ENCODE results near the gene CNKSR1.

CNKSR1 gene

DNA sequence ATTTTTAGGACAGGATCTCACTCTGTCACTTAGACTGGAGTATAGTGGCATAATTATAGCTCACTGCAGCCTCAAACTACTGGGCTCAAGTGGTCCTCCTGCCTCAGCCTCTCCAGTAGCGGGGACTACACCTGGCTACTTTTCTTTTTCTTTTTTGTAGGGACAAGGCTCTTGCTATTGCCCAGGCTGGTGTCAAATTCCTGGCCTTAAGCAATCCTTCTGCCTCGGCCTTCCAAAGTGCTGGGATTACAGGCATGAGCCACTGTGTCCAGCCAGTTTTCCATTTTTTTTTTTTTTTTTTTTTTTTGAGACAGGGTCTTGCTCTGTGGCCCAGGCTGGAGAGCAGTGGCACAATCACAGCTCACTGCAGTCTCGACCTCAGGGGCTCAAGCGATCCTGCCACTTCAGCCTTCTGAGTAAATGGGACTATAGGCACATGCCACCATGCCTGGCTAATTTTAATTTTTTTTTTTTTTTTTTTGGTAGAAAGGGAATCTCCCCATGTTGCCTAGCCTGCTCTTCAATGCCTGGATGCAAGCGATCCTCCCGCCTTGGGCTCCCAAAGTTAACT is 36.1 kb downstream of the CNKSR1 start:
- CTCF ChIA-PET, result interaction anchor here (0.6 to 1.7 kb wide), 2 partner anchors 20 to 108 kb away, joined by 4 to 5 read pairs; partner anchors contain the start of gene CEP85
- no peak overlapping the region for H3K4me3 ChIP-seq (ENCODE audit: low read depth, low read length)
- no peaks in the 10 kb centered on the region for H3K4me1 ChIP-seq (ENCODE audit: control insufficient read depth, insufficient read depth, low read length)
- TF ChIP-seq, protein P1, sequence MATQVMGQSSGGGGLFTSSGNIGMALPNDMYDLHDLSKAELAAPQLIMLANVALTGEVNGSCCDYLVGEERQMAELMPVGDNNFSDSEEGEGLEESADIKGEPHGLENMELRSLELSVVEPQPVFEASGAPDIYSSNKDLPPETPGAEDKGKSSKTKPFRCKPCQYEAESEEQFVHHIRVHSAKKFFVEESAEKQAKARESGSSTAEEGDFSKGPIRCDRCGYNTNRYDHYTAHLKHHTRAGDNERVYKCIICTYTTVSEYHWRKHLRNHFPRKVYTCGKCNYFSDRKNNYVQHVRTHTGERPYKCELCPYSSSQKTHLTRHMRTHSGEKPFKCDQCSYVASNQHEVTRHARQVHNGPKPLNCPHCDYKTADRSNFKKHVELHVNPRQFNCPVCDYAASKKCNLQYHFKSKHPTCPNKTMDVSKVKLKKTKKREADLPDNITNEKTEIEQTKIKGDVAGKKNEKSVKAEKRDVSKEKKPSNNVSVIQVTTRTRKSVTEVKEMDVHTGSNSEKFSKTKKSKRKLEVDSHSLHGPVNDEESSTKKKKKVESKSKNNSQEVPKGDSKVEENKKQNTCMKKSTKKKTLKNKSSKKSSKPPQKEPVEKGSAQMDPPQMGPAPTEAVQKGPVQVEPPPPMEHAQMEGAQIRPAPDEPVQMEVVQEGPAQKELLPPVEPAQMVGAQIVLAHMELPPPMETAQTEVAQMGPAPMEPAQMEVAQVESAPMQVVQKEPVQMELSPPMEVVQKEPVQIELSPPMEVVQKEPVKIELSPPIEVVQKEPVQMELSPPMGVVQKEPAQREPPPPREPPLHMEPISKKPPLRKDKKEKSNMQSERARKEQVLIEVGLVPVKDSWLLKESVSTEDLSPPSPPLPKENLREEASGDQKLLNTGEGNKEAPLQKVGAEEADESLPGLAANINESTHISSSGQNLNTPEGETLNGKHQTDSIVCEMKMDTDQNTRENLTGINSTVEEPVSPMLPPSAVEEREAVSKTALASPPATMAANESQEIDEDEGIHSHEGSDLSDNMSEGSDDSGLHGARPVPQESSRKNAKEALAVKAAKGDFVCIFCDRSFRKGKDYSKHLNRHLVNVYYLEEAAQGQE (tag by site-specific recombination; IDR thresholded peaks at IDR 0.05), result no peak
- TF ChIP-seq, protein P2, sequence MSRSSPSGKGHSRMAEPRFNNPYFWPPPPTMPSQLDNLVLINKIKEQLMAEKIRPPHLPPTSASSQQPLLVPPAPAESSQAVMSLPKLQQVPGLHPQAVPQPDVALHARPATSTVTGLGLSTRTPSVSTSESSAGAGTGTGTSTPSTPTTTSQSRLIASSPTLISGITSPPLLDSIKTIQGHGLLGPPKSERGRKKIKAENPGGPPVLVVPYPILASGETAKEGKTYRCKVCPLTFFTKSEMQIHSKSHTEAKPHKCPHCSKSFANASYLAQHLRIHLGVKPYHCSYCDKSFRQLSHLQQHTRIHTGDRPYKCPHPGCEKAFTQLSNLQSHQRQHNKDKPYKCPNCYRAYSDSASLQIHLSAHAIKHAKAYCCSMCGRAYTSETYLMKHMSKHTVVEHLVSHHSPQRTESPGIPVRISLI (tag by site-specific recombination; IDR thresholded peaks at IDR 0.05), result 0 out of 2 replicates have a peak, but pooled peaks have one; percentile 57
- no peaks in the 10 kb centered on the region for H3K36me3 ChIP-seq (ENCODE audit: control insufficient read depth in 2 of 2, insufficient read depth in 1 of 2, low read length in 2 of 2)
- no peaks in the 10 kb centered on the region for H3K9me3 ChIP-seq (ENCODE audit: control insufficient read depth, insufficient read depth, low read depth, low read length)
- no peak overlapping the region for H3K27ac ChIP-seq (ENCODE audit: extremely low read depth, low read depth, low read length)
- POLR2A ChIA-PET, result no interaction called here

DNA sequence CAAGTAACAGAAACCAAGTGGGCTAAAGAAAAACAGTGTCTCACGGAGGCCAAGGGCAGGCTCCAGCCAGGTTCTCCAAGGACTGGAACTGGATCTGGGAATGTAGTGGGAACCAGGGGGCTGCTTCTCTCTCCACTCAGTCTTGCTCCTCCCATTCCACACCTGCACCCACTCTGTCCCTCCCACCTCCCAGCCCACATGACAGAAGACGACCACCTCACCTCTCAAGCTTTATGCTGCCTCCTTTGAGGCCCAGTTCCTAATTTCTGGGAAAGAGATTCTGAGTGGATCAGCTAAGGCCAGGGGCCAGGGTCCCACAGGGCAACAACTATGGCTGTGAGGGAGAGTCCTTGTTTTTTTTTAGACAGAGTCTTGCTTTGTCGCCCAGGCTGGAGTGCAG is 38.0 kb downstream of the CNKSR1 start:
- POLR2A ChIA-PET, result interaction anchor here (0.6 kb wide), 1 partner anchor 65 kb away, joined by 3 read pairs; no protein-coding TSS in a partner anchor
- CTCF ChIA-PET, result interaction anchor here (0.6 to 1.1 kb wide), 2 partner anchors 17 to 19 kb away, joined by 5 to 6 read pairs; partner anchors contain the start of gene CEP85
- TF ChIP-seq ZNF175 (tag by site-specific recombination; IDR thresholded peaks at IDR 0.05), result no peak
- TF ChIP-seq ZIC2 (tag by site-specific recombination; IDR thresholded peaks at IDR 0.05), result no peak
- TF ChIP-seq EGR2 (tag by site-specific recombination; IDR thresholded peaks at IDR 0.05; ENCODE audit: low read depth), result peak; percentile 60; the same call in 1 of the 2 replicates
- TF ChIP-seq ZBTB48 (tag by site-specific recombination; IDR thresholded peaks at IDR 0.05), result no peak
- TF ChIP-seq SP3 (tag by site-specific recombination; IDR thresholded peaks at IDR 0.05), result no peak
- peak; percentile 47 for TF ChIP-seq ZFHX2 (tag by site-specific recombination; conservative IDR thresholded peaks at IDR 0.05)

DNA sequence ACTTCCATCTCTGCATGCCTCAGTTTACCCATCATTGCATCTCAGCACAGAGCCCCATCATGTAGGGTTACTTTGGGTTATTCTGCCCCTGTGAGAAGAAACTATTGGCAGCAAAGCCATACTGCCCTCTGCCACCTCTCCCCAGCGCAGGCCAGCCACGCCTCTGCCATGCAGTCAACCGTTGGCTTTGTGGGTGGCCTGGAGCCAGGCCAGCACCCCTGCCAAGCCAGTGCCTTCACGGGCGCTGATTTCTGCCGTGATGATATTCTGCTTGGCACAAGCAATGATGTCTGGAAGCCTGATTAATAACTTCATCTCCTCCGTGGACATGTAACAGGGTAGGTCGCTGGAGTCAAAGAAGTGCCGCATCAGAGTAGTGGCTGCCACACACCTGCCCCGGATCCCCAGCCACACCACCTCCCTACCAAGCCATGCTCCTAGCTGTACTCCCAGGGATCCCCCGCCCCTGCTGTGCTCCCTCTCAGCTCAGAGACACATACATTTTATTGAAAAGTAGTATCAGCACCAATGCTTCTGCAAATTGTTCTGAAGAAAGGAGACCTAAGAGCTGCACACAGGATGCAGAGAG is 41.7 kb downstream of the CNKSR1 start:
- H3K4me1 ChIP-seq (ENCODE audit: control insufficient read depth, insufficient read depth, low read length), result peaks cover 3% of the 10 kb centered on the region; the same call in 1 of the 2 replicates
- POLR2A ChIA-PET, result no interaction called here
- TF ChIP-seq GLIS1 (tag by site-specific recombination; IDR thresholded peaks at IDR 0.05), result 0 out of 2 replicates have a peak, but pooled peaks have one; percentile 30
- TF ChIP-seq HOXD13 (CRISPR knock-in tag; IDR thresholded peaks at IDR 0.05; ENCODE audit: borderline replicate concordance), result no peak
- peak; percentile 34; the same call in 1 of the 2 replicates for TF ChIP-seq ZIC2 (tag by site-specific recombination; IDR thresholded peaks at IDR 0.05)
- H3K4me3 ChIP-seq (ENCODE audit: low read depth, low read length), result no peak overlapping the region
- H3K27ac ChIP-seq (ENCODE audit: extremely low read depth, low read depth, low read length), result no peak overlapping the region
- CTCF ChIA-PET, result interaction anchor here (0.6 to 1.2 kb wide), 2 partner anchors 15 to 29 kb away, joined by 3 to 4 read pairs; partner anchors contain the start of genes CATSPER4 and CEP85
- no peaks in the 10 kb centered on the region for H3K9me3 ChIP-seq (ENCODE audit: control insufficient read depth, insufficient read depth, low read depth, low read length)
- H3K36me3 ChIP-seq (ENCODE audit: control insufficient read depth in 2 of 2, insufficient read depth in 1 of 2, low read length in 2 of 2), result no peaks in the 10 kb centered on the region

More for the DNA sequence above, 38.0 kb downstream of the CNKSR1 start:
- Histone ChIP-seq H3K9me3 (ENCODE audit: control insufficient read depth, insufficient read depth, low read depth, low read length) (no peaks in the 10 kb centered on the region), H3K4me3 (ENCODE audit: low read depth, low read length) (no peak overlapping the region), H3K27ac (ENCODE audit: extremely low read depth, low read depth, low read length) (no peak overlapping the region), H3K4me1 (ENCODE audit: control insufficient read depth, insufficient read depth, low read length) (no peaks in the 10 kb centered on the region), H3K36me3 (ENCODE audit: control insufficient read depth in 2 of 2, insufficient read depth in 1 of 2, low read length in 2 of 2) (no peaks in the 10 kb centered on the region)

DNA sequence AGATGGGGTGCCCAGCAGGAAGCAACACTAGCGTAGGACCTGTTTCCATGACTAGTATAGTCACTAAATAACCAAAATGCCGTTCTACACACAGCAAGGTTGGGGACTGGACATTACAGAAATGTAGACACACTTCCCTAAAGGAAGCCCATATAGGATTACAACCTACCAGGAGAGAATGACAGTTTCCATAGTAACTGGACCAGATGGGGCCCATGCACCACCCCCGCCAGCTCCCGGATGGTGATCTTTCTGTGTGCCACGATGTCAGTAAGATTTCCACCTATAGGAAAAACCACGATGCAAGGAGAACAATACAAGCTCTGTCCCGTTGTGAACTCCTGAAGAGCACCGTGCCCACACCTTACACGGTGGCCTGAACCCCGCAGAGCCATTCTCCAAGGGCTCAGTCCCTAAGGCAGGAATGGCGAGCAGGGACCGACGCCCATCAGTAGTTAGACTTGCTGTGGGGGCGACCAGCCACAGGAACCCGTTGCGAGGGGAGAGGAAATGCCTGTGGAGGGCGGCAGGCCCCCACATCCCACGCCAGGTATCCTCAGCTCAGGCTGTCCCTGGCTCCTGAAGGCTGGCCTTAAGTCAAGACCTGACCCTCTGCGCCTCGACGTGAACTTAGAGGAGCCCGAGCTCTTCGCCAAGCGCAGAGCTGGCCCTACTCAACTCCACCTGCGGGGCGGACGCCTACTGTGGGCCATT is 43.1 kb downstream of the CNKSR1 start:
- peaks cover 3% of the 10 kb centered on the region; the same call in 1 of the 2 replicates for H3K4me1 ChIP-seq (ENCODE audit: control insufficient read depth, insufficient read depth, low read length)
- ChIA-PET CTCF (interaction anchor here (0.6 to 3.4 kb wide), 4 partner anchors 13 to 250 kb away, joined by 3 to 27 read pairs (median 4); partner anchors contain the start of genes CATSPER4 and CEP85), POLR2A (no interaction called here)
- no peaks in the 10 kb centered on the region for H3K36me3 ChIP-seq (ENCODE audit: control insufficient read depth in 2 of 2, insufficient read depth in 1 of 2, low read length in 2 of 2)
- no peak overlapping the region for H3K4me3 ChIP-seq (ENCODE audit: low read depth, low read length)
- H3K27ac ChIP-seq (ENCODE audit: extremely low read depth, low read depth, low read length), result no peak overlapping the region
- H3K9me3 ChIP-seq (ENCODE audit: control insufficient read depth, insufficient read depth, low read depth, low read length), result no peaks in the 10 kb centered on the region
- TF ChIP-seq, protein P3, sequence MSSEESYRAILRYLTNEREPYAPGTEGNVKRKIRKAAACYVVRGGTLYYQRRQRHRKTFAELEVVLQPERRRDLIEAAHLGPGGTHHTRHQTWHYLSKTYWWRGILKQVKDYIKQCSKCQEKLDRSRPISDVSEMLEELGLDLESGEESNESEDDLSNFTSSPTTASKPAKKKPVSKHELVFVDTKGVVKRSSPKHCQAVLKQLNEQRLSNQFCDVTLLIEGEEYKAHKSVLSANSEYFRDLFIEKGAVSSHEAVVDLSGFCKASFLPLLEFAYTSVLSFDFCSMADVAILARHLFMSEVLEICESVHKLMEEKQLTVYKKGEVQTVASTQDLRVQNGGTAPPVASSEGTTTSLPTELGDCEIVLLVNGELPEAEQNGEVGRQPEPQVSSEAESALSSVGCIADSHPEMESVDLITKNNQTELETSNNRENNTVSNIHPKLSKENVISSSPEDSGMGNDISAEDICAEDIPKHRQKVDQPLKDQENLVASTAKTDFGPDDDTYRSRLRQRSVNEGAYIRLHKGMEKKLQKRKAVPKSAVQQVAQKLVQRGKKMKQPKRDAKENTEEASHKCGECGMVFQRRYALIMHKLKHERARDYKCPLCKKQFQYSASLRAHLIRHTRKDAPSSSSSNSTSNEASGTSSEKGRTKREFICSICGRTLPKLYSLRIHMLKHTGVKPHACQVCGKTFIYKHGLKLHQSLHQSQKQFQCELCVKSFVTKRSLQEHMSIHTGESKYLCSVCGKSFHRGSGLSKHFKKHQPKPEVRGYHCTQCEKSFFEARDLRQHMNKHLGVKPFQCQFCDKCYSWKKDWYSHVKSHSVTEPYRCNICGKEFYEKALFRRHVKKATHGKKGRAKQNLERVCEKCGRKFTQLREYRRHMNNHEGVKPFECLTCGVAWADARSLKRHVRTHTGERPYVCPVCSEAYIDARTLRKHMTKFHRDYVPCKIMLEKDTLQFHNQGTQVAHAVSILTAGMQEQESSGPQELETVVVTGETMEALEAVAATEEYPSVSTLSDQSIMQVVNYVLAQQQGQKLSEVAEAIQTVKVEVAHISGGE (tag by site-specific recombination; conservative IDR thresholded peaks at IDR 0.05; ENCODE audit: low read depth), result no peak
- TF ChIP-seq, protein P4, sequence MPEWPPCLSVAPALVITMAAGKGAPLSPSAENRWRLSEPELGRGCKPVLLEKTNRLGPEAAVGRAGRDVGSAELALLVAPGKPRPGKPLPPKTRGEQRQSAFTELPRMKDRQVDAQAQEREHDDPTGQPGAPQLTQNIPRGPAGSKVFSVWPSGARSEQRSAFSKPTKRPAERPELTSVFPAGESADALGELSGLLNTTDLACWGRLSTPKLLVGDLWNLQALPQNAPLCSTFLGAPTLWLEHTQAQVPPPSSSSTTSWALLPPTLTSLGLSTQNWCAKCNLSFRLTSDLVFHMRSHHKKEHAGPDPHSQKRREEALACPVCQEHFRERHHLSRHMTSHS (tag by site-specific recombination; IDR thresholded peaks at IDR 0.05), result no peak
- TF ChIP-seq ZFP69B (tag by site-specific recombination; IDR thresholded peaks at IDR 0.05) (0 out of 2 replicates have a peak, but pooled peaks have one; percentile 46), ZNF777 (tag by site-specific recombination; IDR thresholded peaks at IDR 0.05; ENCODE audit: borderline replicate concordance) (no peak), REPIN1 (tag by site-specific recombination; IDR thresholded peaks at IDR 0.05; ENCODE audit: low read depth) (no peak), HOXC10 (CRISPR knock-in tag; IDR thresholded peaks at IDR 0.05) (no peak)

Measured in HEK293 (cell line).